Midbrain (tissue), 1 donor: ENCODE measurements around the gene PDK3.

Experiments used
- DNase-seq: peaks from one replicate; lab custom pipeline; 2025; lab: John Stamatoyannopoulos, UW

PDK3 gene

DNA sequence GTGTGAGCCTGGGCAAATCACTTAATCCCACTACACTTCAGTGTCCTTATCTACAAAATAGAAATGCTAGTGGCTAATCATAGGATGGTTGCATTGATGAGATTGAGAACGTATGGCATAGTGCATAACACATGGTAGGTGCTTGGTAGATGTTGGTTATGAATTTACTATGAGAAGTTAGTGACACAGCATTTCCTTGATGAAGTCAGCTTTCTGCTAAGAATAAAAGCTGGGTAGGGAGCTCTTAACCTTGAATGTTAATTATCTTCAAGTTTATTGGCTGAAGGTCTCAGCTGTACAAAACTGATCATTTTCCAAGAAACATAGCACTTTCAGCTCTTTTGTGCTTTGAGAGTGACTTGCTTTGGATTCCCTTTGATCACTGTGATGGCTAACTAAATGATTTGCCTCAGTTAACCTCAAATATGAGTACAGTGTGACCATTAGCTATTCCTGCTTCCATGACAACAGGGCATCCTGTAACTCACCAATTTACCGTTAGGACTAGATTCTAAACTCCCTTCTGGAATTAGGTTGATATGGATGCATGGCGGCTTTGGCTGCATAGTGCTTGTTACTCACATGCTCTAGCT lies 17.8 kb downstream of the PDK3 start:
- DNase-seq, result no peak

DNA sequence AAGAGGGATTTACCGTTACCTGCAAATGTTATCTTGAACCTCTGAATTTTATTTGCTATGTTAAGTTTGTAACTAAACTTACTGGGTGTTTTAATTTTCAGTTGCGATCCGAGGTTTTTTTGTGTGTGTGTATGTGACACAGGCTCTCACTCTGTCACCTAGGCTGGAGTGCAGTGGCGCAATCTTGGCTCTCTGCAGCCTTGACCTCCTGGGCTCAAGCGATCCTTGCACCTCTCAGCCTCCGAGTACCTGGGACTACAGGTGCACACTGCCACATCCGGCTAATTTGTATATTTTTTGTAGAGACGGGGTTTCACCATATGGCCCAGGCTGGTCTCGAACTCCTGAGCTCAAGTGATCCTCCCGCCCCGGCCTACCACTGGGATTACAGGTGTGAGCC lies 18.5 kb downstream of the PDK3 start:
- no peak for DNase-seq

DNA sequence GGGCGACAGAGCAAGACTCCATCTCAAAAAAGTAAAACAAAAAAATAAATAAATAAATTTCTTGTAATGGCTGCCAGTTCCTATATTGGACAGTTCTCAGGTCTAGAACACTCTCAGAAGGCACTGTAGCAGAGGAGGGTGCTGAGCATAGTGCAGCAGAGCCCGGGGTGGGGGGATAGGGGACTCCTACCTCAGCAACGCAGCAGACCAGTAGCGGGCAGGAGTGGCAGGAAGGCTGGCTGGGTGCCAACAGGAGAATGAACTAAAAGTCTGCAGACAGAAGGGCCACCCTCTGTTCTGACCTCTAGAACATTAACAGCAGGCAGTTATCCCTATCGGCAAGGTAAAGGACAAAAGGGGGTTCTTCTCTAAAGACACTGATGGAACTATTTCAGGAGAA lies 20.2 kb downstream of the PDK3 start:
- DNase-seq, result no peak

DNA sequence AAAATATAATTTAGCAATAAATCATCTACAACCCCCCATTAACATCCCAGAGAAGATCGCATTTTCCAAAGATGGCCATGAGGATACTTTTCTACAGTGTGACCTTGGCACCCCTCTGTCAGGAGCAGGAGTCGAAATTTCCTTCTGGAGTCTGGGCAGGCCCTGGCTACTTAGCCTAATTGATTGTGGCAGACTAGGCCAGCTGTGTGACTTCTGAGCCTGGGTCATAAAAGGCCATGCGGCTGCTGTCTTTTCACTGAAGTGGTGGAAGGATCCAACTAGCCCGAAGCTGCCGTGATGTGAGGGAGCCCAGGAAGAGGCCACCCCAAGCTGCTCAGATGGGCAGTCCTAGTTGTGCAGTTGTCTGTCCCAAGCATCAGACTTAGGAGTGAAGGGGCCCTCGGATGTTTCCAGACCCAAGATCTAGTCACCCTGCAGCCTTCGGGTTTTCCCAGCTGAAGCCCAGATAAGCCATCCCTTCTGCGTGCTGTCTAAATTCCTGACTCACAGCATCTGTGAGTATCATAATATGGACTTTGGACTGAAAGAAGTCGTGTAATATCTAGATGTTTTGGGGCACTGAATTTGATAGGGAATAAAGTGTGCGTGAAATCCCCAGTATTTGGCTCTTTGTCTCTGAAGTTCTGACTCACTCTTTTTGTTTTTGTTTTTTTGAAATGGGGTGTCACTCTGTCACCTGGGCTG lies 21.0 kb downstream of the PDK3 start:
- no peak for DNase-seq

DNA sequence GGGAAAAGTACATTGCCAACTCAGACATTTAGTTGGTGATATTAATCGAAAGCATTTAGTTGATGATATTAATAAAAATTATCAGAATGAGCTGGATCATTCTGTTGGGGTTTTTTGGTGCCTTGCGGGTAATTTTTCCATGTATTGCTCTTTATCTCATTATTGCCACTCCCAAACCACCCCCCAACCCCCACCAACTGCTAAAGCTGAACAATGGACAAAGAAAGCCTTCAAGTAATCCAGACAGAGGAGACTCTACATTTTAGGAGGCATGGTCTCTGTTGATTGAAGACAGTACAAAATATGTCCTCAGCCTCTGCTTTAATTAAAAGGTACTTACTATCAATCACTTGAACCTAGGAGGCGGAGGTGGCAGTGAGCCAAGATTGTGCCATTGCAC lies 22.5 kb downstream of the PDK3 start:
- no peak for DNase-seq

DNA sequence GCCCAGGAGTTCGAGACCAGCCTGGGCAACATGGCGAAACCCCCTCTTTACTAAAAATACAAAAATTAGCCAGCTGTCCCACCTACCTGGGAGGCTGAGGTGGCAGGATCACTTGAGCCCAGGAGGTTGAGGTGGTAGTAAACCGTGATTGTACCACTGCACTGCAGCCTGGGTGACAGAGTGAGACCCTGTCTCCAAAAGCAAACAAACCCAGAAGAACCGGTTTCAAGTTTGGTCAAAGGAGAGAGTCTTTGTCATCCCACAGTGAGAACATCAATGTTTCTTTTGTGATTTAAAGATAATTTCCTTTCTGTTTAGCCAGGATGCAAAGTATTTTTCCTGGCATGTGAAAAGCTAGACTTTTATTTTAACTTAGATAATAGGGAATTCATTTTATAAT lies 26.7 kb downstream of the PDK3 start:
- no peak for DNase-seq

DNA sequence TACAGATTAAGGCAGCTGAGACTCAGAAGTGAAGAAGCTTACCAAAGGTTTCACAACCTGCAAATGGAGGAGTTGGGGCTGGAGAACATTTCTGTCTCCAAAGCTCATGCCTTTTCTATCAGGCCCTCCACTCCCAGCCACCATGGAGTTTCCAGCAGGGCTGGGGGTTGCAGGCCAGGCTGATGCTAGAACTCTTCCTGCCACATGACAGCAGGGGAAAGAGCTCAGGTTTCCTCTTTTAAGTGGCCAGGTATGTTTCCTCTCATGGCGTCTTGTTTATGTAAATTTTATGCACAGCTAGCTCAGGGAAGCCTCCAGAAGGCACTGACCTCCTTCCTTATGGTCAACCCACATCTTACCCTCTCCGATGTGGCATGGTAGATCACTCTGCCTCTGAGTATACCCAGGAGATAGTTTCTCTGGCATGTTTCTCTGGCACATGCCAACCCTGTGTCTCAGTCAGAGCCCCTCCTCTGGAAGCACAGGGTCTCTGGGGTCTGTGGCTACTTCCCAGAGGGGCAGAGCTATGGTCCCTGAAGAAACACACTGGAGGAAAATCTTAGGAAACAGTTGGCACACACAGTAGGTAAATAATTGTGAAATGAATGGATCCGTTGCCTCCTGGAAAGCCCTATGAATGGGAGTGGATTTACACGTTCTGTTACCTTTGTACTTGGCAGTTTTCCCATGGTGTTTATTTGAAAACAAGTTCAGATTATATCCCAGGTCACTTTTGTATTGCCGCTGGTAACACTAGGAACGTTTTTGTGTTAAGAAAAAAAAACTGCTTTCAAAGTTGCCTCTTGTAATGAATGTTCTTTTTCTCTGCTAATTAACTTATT lies 28.9 kb downstream of the PDK3 start:
- no peak for DNase-seq

DNA sequence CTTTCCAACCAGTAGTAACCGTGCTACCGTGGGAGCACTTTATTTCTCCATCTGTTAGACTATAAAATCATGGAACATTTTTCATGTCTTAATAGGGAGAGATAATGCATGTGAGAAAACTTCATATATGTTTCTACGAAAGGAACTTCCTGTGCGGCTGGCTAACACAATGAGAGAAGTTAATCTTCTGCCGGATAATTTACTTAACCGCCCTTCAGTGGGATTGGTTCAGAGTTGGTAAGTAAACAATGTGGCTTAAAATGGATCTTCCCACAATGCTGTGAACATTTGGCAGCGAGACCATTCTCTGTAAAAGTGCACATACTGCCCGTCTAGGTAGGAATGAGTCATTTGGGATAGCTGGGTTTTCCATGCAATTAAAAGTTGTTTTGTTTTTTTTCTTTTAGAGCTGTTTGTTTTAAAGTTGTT lies 29.6 kb downstream of the PDK3 start:
- no peak for DNase-seq

DNA sequence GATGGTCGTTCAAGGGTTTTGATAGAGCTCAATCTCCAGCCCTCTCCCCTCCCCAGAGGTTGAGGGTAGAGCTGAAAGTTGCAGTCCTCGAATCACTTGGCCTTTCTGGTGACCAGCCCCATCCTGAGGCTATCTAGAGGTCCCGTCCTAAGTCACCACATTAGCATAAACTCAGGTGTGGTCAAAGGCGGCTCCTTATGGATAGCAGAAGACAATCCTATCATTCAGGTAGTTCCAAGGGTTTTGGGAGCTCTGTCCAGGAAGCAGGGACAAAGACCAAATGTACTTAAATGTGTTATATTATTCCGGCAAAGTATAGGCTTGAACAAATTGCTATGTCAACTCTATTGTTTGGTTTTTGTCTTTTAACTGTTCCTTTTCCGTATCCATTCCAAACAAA lies 30.6 kb downstream of the PDK3 start:
- DNase-seq, result no peak

DNA sequence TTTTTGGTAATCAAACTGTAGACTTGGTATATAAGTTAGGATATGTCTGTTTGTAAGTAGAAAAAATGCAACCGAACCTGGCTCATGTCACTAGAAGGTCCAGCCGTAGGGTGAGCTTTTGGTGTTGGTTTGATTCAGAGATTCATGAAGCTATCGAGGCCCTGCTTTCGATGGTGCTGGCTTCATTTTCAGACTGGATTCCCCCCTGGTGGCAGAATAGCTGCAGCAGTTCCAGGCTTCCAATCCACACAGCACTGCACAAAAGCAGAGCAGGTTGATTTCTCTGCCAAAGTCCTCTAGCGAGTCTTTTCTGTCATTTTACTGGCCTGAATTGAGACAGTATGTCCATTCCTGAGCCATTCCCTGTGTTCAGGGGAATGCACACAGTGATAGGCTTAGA lies 33.1 kb downstream of the PDK3 start:
- no peak for DNase-seq

DNA sequence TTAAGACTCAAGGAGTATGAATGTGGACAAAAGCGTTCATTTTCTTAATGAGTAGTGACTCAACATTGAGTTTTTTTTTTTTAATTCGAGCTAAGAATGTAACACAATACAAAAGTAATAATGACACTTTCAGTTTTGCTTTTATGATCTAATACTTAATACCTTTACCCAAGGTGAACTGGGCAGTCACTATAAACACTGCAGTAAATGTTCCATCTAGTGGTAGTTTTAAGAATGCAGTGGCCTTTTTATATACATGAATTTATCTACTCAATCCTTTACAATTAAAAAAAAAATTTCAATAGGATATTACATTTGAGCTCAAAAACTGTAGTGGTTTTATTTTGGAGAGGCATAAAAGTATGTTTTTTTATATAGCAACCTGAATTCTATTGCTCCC lies 33.9 kb downstream of the PDK3 start:
- no peak for DNase-seq

DNA sequence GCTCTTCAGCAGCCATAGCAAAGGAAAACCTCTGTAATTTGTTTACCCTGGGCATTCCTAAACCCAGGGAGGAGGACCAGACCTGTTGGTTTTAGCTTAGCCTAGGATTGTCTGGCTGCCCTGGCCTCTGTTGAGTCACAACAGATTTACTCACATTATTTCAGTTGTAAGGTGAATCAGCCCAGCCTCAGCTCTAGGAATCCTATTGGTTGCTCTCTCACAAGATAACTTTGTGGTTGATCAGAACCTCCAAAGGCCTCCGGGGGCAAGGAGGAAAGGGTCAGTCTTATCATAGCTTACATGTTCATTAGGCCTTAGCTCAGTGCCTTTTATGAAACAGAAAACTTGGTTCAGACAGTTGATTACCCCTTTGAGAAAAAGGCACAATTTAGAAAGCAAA lies 41.0 kb downstream of the PDK3 start:
- DNase-seq, result no peak

DNA sequence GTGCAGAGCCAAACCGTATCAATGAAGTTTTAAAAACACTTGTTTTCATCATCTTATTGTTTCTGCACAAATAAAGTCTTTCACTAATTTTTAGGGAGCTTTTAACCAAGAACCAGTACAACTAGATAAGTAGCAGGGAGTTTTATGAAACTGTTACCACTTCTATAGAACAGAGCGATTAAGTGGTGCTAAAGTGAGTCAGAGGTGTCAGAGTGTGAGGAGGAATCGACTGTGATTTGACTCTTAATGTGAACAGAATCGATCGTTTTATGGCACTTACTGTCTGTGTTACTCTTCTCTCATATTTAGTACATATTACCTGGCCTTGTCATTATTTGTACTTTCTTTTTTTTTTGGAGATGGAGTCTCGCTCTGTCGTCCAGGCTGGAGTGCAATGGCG lies 43.3 kb downstream of the PDK3 start:
- DNase-seq, result no peak

DNA sequence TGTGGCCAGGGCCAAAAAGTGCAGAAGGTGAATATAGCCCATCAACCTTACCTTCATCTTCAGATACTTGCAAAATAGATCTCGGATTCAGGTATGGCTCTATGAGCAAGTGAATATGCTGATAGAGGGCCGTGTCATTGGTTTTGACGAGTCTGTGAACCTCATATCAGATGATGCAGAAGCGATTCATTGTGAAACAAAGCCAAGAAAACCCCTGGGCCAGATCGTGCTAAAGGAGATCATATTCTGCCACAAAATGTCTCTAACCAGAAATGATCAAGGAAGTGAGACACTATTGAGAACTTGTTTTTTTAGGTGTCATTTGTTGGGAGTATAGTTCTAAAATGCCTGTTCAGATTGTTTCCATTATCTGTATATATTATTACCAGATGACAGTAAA lies 48.3 kb downstream of the PDK3 start:
- DNase-seq, result no peak

DNA sequence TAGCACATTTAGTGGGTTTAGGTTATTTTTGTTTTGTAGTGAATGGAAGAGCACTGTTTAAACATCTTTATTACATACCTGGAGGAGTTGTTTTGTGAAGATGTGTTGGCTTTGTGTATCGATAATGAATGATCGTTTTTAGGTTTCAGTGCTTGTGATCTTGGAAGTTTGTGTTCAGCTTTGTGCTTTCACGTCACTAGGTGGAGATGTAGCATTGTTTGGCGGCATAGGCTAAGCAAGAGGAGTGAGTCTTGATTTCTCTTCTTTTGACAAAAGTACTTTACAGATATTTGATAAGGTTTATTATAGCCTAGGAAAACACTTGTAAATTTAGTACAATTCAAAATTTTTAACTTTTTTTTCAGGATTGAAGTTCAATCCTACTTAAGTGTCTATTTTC lies 50.4 kb downstream of the PDK3 start:
- DNase-seq, result peak; percentile 30

DNA sequence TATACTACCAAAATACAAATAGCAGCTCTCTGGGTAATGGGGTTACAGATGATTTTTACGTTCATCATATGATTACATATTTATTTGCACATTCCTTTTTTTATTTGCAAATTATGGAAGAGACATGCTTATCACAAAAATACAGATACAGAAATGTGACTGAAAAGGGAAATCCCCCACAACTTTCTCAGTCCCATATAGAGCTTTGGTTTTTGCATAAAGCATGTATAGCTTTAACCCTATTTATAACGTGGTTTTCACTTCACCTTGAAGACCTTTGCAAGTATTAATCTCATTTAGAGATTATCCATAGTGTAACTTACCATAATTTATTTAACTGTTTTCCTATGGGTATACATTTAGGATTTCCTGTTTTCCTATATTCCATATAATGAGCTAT lies 55.4 kb downstream of the PDK3 start:
- no peak for DNase-seq

DNA sequence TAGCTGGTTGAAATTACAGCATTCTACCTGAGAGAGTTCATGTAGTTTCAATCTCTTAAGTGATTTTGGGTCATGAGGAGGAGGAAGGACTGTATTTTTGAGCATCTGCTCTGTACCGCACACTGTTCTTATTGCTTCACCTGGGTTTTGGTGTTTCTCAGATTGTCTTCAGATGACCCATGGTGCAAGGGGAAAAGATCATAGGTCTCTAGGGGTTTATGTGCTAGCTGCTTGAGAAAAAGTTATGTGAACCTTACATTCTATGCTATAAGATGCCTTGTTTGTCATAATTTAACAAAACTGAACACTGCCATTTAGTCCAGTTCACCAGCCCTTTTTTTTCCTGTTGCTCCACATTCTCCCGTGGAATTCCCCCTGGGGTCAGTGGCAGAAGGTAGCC lies 60.4 kb downstream of the PDK3 start:
- no peak for DNase-seq

DNA sequence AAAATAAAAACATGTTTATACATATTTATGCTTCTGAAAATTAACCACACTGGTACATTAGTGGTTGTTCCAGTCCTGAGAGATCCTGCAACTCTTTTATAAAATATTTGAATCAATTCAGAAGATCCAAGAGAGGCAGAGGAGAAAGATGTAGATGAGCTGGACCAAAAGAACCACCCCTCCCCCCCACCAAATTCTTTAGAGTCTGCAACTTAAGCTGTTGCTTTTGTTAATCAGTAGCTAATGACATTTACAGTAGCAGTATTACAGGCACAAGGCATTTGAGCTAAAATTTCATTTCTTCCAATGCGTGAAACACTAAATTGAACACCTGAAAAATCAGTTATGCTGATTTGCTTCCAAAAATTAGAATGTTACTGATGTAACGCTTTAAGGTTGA lies 61.5 kb downstream of the PDK3 start:
- no peak for DNase-seq

DNA sequence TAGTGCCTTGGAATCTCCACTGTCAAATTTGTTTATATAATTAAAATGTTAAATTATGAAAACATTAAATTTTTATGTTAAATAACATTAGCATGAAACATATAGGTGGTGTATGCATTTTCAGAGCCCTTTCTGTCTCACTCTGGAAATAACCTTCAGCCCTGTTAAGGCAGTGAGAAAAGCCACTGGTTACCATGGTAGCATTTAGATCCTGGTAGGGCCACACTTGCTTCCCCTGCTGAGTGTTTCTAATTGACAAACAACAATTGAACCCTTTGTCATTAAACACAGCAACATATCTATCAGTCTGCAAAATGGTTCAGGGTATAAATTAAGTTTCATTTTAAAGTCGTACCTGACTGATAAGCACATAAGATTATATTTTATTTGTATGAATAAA lies 63.5 kb downstream of the PDK3 start:
- no peak for DNase-seq

DNA sequence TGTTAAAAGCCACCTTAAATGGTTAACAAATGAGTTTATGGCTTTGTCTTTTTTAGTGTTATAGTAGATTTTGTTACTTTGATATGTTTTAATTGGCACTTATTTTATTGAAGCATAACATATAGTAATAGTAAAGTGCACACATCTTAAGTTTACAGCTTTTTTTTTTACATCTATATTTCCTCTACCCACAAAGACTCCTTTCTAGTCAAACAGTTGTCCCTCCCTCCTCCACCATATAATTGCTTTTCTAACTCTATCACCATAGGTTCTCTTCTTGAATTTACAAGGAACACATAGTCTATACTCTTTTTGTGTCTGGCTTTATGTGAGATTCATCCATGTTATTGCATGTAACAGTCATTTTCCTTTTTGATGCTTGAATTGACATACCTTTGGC lies 71.5 kb downstream of the PDK3 start:
- no peak for DNase-seq

DNA sequence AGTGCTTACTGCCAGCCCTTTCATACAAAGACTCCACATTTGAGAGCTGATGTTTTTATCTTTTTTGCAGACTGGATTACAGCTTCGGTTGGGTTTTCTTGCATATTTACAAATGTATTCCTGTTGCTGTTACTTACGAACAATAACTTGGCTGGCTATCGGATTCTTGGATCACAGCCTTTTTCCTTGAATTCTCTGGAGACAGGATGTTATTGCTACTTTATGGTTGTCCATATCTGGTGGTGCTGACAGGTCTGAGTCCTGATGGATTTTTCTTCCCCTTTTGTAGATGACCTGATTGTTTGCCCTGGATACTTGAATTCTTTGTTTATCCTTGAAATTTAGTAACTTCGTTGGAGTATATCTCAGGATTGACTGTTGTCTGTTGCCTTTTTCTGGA lies 77.7 kb downstream of the PDK3 start:
- DNase-seq, result no peak

DNA sequence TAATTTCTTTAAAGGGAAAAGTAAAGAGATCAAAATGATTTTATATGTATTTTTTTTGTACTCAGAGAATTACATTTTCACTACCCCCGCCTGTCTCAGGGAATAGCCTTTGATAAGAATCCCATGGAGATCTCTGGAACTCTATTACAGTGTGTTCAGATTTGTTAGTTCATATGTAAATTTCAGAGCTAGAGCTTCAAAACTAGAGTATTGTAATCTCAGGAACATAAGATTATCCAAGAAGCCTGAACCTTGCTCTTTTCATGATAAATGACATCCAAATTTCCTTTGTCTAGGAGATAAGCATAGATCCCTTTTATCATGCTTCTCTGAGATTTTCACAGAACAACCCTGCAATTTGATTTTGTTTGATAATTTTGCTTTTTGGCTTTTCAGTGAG lies 82.9 kb downstream of the PDK3 start:
- no peak for DNase-seq

DNA sequence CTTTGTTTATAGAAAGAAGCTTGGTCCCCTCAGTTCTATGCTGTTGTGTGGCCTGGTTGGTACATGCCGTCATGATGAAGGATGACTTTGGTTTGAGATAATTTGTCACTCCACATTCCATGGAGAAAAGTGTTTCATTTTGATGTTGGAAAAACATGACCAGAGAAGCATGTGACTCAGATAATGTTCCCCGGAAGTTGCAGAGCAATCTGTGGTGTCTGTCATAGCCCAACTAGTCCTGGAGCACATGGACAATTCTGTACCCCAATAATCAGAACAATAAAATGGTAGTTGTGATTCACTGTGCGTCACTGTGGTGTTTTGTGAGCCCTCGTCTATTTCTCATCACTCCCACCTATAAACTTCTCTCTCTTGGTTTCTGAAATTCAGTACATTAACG lies 85.1 kb downstream of the PDK3 start:
- no peak for DNase-seq
